Stimulated activated CD4-positive, alpha-beta T cell treated with anti-CD3 and anti-CD28 coated beads, Interleukin-4, amount 100 ng/mL, for 1 hour (primary cell): ENCODE results near the gene GPR153.
A peak's percentile ranks its signal among the peaks of the same experiment; 100 is the strongest.
"Not testable (repeated sequence)": the region's sequence is repeated elsewhere in the genome, so short reads cannot be mapped to it uniquely, and the experiment has no call there.

Source experiments
- DNase-seq: peaks from one replicate; pipeline ENCODE4 v3.0.0-alpha.2; 2020

Gene GPR153

DNA sequence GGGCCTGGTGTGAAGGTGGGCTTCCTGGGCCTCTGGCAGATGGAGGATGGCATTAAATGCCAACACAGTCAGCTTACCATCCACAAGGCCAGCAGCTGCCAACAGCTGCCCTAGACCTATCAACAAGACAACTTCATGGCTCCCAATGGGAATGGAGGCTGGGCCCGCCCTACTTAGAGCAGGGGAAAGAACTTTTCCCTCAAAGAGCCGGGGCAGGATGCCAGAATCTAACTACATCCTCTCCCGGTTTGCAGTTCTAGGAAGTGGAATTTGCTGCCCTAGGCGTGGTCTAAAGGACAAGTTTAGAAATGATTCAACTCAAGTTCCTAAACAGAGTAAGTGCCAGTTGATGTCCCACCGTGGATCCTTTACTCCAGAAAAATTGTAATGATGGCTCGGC lies 38.3 kb downstream of the GPR153 start:
- no peak for DNase-seq

- no peak for DNase-seq
Measured at GRCh38 chr1:6221210-6221784, 39.6 kb downstream of the GPR153 start.

- no peak for DNase-seq
Measured at GRCh38 chr1:6220236-6220635, 40.7 kb downstream of the GPR153 start.

- not testable (repeated sequence) for DNase-seq
Measured at GRCh38 chr1:6219641-6220040, 41.3 kb downstream of the GPR153 start.

DNA sequence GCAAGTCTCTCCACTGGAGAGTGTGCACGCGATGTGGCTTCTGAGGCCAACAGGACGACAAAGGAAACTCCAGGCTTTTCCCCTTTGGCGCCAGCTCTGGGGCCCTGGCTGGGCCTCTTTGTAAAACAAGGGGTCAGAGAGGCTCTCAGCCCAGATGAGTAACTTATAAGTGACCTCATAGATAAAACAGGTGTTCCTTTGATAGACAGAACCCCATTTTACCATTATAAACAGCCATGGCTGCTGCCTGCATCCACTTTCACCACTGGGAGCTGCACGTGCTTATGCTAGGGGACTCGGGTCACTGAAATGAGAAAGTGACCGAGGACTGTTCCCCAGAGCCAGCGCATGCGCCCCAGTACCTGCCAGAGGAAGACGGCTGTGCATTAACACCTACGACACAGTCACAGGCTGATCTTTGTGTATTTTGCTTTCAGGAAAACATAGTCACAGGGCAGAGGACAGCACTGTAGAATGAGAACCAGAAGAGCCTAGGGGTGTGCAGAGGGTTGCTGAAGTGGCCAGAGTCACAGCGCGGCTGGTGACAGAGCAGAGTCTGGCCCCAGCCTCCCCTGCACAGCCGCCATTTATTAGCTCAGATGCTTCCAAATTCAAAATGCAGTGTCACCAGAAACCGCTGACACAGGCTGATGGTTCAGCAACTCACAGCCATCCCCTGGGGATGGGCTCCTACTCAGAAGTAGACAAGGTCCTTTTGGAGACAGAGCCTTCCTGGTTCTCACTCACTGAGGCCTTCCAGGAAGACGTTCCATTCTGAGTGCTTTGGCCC lies 42.3 kb downstream of the GPR153 start:
- no peak for DNase-seq

GRCh38 chr1:6212193-6212959 lies 48.5 kb downstream of the GPR153 start:
- DNase-seq: no peak

DNA sequence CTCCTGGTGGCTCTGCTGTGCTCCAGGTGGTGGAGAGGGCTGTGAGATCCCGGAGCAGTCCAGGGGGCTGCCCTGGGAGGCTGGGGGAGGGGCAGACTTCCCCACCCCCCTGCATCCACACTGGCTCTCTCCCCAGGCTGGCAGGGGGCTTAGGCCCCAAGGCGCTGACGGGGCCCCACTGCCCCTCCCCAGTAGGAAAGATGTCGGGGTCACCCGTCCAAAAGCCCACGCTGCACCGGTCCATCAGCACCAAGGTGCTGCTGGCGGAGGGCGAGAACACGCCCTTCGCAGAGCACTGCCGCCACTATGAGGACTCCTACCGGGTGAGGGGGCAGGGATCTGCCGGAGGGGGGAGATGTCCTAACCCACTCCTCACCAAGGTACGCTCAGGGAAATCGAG lies 49.2 kb downstream of the GPR153 start:
- DNase-seq: no peak

DNA sequence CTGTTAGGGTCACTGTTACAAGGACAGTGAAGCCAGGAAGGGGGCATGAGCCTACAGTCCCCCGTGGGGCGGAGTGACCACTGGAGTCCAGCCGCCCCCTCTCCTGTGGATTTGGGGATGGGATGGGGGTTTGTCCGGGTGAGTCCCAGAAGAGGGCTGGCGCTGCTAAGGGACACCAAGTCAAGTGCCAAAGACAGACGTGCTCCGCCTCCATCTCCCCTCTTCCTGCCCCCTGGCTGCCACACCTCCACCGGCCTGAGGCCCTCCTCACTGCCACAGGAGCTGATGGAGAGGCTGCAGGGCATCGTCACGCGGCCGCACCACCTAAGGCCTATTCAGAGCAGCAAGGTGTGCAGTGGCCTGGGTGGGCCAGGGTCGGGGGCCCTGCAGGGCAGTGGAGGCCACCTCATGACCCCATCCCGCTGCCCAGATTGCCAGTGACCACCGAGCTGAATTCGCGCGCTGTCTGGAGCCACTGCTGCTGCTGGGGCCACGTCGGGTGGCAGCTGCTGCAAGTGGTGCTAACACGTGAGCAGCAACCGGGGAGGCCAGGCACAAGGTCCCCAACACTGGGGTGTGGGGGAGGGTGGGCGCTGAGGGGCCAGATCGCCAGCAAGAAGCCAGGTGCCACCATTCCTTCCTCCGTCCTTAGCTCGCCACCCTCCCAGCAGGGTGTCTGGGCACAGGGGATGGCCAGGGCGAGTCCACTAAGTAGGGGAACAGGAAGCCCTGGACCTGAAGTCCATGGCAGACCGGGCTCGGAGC lies 50.1 kb downstream of the GPR153 start:
- no peak for DNase-seq

GRCh38 chr1:6209661-6210580 lies 51.0 kb downstream of the GPR153 start:
- no peak for DNase-seq

DNA sequence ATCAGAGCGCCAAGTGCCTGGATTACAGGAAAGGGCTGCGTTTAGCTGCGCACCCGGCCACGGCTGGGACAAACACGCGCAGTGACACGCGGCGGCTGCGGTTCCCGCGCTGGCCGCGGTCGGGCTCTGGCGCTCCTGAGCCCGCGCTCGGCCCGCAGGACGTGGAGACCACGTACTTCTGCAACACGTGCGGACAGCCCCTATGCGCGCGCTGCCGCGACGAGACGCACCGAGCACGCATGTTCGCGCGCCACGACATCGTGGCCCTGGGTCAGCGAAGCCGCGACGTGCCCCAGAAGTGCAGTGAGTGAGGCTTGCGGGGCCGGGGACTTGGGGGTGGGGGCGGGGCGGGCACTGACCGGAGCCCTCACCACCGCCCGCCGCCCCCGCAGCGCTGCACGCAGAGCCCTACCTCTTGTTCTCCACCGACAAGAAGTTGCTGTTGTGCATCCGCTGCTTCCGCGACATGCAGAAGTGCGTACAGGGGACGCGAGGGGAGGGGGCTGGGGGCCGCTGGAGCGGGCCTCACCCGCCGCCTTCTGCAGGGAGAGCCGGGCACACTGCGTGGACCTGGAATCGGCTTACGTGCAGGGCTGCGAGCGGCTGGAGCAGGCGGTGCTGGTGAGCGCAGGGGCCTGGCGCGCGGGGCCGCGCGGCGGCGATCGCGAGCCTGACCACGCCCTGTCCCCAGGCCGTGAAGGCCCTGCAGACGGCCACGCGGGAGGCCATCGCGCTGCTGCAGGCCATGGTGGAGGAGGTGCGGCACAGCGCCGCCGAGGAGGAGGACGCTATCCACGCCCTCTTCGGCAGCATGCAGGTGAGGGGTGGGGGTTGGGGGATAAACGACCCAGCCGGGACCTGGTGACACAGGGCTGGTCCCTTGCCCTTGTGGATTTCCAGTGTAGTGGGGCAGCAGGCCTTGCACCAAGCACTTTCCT lies 51.9 kb downstream of the GPR153 start:
- peak; percentile 34 for DNase-seq

- DNase-seq: no peak
Measured at GRCh38 chr1:6207921-6208320, 53.0 kb downstream of the GPR153 start.

- DNase-seq: no peak
Measured at GRCh38 chr1:6207075-6207885, 53.6 kb downstream of the GPR153 start.

DNA sequence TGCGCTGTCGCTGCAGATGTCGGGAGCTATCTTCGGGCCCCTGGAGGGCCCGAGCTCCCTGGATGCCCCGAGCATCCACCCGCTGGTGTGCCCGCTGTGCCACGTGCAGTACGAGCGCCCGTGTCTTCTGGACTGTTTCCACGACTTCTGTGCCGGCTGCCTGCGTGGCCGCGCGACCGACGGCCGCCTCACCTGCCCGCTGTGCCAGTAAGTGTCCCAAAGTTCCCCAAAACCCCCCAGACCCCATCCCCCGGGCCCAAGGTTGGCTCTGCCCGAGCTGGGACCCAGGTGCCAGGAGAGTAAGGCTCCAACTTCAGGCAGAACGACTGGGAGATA lies 54.4 kb downstream of the GPR153 start:
- no peak for DNase-seq

DNA sequence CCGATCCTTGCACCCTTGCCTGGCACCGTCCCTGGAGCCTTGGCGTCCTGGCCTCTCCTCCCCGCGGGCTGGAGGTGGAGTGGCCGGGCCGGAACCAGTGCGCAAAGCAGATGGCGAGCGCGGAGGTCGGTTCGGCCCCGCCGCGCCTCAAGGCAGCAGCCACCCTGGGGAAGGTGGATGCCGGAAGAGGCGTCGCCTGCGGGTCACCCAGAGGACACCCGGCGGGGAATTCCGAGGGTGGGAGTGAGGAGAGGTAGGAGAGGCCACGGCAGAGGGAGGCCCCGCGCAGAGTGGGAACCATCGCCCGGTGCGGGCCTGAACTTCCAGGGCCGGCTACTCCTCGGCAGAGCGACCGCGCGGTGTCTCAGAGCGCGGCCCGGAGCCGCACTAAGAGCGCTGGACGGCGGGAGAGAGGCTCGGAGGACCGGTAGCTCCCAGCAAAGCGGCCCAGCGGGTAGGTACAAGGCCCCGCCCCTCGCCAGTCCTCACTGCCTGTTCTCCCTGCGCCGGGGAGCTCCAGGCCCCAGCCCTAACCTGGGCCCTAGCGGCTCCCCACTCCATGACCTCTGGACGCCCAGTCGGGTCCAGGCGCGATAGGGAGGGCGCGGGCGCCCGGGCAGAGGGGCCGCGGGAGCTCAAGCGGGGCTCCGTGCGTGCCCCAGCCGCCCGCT lies 54.9 kb downstream of the GPR153 start, which contains the start of gene RNF207:
RNF207 (plus strand) TSS at position 271 of the 671 bp plus-strand sequence. CDS start 417 bp downstream, outside the sequence.
- peak; percentile 75 for DNase-seq

DNA sequence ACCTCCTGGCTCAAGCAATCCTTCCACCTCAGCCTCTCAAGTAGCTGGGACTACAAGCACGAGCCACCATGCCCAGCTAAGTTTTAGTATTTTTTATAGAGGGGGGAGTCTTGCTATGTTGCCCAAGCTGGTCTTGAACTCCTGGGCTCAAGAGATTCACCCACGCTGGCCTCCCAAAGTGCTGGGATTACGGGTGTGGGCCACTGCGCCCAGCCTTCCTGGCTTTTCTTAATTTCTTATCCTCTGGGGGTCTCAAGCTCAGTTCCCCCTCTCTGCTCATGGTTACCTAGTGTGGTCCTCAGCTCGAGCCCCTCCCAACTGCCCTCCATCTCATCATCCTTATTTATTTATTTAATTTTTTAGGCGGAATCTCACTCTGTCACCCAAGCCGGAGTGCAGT lies 58.6 kb downstream of the GPR153 start:
- no peak for DNase-seq

DNA sequence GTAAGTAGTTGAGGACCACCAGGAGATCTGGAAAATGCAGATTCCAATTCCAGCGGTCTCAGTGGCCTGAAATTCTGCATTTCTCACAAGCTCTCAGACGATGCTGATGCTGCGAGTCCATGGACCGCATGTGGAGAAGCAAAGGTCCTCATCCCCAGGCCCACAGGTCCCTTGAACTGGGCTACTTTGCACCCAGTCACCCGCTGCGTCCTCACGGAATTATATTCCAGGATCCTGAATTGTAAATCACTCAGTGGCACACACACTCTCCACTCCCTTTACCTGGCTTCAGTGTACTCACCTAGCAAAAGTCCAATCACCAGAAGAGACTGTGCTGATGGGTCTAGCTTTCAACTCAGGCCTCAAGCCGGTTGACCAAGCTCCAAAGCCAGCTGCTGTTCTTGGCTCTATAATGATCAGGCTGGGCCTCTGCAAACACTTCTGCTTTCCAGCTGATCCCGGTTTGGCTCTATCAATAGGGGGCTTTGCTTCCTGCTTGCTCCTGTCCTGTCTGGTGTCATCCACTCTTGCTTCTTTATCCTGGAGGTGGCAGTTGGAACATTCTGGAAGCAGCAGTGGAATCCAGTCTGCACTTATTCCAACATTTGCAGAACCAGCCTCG lies 60.6 kb downstream of the GPR153 start:
- DNase-seq: no peak

GRCh38 chr1:6199298-6200187 lies 61.4 kb downstream of the GPR153 start, which contains the start of gene RPL22:
TSS of gene RPL22 (minus strand) at chr1:6199595. CDS start at chr1:6199573, 22 bp downstream.
- peak; percentile 97 for DNase-seq
